ENCODE results near the gene RAB40C. TPM values are rescaled to one million over a fixed set of nuclear protein-coding genes. Genes with fewer than 3 reads are reported as not detected.
A peak's percentile ranks its signal among the peaks of the same experiment; 100 is the strongest.

RAB40C gene
- total and polyA plus RNA-seq, 9 of the 15 experiments (the other 6 are each of a cell fraction or from before 2014, with no cell fraction given), result 0.17 to 23.4 (median 8.7) TPM

DNA sequence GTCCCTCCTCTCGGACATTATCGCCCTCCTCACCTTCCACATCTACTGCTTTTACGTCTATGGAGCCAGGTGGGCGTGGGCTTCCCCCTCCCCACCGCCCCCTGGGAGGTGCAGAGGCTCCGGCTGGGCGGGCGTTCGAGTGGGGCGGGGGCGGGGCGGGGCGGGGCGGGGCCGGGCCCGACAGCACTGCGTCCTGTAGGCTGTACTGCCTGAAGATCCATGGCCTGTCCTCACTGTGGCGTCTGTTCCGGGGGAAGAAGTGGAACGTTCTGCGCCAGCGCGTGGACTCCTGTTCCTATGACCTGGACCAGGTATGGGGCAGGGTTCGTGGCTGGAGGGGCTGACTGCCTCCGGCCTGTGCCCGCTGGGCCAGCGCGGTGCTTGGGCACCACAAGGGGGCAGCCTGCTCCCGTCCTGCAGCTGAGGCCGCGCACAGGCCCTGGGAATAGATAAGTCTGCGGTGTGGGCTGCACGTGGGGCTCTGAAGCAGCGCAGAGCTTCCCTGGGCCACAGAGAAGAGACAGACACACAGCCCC is 10.9 kb upstream of the RAB40C start (continued):
- TF ChIP-seq, protein P1, sequence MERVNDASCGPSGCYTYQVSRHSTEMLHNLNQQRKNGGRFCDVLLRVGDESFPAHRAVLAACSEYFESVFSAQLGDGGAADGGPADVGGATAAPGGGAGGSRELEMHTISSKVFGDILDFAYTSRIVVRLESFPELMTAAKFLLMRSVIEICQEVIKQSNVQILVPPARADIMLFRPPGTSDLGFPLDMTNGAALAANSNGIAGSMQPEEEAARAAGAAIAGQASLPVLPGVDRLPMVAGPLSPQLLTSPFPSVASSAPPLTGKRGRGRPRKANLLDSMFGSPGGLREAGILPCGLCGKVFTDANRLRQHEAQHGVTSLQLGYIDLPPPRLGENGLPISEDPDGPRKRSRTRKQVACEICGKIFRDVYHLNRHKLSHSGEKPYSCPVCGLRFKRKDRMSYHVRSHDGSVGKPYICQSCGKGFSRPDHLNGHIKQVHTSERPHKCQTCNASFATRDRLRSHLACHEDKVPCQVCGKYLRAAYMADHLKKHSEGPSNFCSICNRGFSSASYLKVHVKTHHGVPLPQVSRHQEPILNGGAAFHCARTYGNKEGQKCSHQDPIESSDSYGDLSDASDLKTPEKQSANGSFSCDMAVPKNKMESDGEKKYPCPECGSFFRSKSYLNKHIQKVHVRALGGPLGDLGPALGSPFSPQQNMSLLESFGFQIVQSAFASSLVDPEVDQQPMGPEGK (CRISPR knock-in tag; IDR thresholded peaks at IDR 0.05; ENCODE audit: borderline replicate concordance), result no peak
- TF ChIP-seq GATAD2B (IDR thresholded peaks at IDR 0.05; ENCODE audit: borderline replicate concordance) (0 out of 2 replicates have a peak, but pooled peaks have one; percentile 56), MTA2 (IDR thresholded peaks at IDR 0.05; ENCODE audit: low read depth) (0 out of 2 replicates have a peak, but pooled peaks have one; percentile 22), OTX1 (CRISPR knock-in tag; IDR thresholded peaks at IDR 0.05) (no peak), ZNF561 (CRISPR knock-in tag; conservative IDR thresholded peaks at IDR 0.05) (no peak), ZNF780A (CRISPR knock-in tag; IDR thresholded peaks at IDR 0.05) (no peak), GTF2A2 (tag; IDR thresholded peaks at IDR 0.05) (no peak), KLF1 (tag; IDR thresholded peaks at IDR 0.05) (no peak), MEF2D (tag; conservative IDR thresholded peaks at IDR 0.05; ENCODE audit: low read depth) (no peak), ZNF79 (CRISPR knock-in tag; IDR thresholded peaks at IDR 0.05; ENCODE audit: low read depth) (no peak), EP400 (IDR thresholded peaks at IDR 0.05) (peak; percentile 86), RBM25 (IDR thresholded peaks at IDR 0.05; ENCODE audit: low read depth, low read length, severe bottlenecking) (no peak), DPF2 (IDR thresholded peaks at IDR 0.05) (0 out of 2 replicates have a peak, but pooled peaks have one; percentile 35), FOXA1 (IDR thresholded peaks at IDR 0.05; ENCODE audit: borderline replicate concordance) (no peak), SMAD1 (IDR thresholded peaks at IDR 0.05; ENCODE audit: low read depth, low read length, partially characterized antibody) (no peak), ZNF445 (CRISPR knock-in tag; IDR thresholded peaks at IDR 0.05; ENCODE audit: low read depth) (no peak), LARP7 (IDR thresholded peaks at IDR 0.05) (0 out of 2 replicates have a peak, but pooled peaks have one; percentile 28), TAL1 (IDR thresholded peaks at IDR 0.05) (peak; percentile 24; the same call in 1 of the 2 replicates), ZSCAN29 (IDR thresholded peaks at IDR 0.05) (no peak)
- TF ChIP-seq, protein P2, sequence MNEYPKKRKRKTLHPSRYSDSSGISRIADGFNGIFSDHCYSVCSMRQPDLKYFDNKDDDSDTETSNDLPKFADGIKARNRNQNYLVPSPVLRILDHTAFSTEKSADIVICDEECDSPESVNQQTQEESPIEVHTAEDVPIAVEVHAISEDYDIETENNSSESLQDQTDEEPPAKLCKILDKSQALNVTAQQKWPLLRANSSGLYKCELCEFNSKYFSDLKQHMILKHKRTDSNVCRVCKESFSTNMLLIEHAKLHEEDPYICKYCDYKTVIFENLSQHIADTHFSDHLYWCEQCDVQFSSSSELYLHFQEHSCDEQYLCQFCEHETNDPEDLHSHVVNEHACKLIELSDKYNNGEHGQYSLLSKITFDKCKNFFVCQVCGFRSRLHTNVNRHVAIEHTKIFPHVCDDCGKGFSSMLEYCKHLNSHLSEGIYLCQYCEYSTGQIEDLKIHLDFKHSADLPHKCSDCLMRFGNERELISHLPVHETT (CRISPR knock-in tag; conservative IDR thresholded peaks at IDR 0.05 in 1 of 2, IDR thresholded peaks at IDR 0.05 in 1 of 2), result no peak
- TF ChIP-seq, protein P3, sequence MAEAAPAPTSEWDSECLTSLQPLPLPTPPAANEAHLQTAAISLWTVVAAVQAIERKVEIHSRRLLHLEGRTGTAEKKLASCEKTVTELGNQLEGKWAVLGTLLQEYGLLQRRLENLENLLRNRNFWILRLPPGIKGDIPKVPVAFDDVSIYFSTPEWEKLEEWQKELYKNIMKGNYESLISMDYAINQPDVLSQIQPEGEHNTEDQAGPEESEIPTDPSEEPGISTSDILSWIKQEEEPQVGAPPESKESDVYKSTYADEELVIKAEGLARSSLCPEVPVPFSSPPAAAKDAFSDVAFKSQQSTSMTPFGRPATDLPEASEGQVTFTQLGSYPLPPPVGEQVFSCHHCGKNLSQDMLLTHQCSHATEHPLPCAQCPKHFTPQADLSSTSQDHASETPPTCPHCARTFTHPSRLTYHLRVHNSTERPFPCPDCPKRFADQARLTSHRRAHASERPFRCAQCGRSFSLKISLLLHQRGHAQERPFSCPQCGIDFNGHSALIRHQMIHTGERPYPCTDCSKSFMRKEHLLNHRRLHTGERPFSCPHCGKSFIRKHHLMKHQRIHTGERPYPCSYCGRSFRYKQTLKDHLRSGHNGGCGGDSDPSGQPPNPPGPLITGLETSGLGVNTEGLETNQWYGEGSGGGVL (CRISPR knock-in tag; IDR thresholded peaks at IDR 0.05), result no peak
- TF ChIP-seq, protein P4, sequence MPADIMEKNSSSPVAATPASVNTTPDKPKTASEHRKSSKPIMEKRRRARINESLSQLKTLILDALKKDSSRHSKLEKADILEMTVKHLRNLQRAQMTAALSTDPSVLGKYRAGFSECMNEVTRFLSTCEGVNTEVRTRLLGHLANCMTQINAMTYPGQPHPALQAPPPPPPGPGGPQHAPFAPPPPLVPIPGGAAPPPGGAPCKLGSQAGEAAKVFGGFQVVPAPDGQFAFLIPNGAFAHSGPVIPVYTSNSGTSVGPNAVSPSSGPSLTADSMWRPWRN (IDR thresholded peaks at IDR 0.05; ENCODE audit: low read depth), result no peak
- TF ChIP-seq, protein P5, sequence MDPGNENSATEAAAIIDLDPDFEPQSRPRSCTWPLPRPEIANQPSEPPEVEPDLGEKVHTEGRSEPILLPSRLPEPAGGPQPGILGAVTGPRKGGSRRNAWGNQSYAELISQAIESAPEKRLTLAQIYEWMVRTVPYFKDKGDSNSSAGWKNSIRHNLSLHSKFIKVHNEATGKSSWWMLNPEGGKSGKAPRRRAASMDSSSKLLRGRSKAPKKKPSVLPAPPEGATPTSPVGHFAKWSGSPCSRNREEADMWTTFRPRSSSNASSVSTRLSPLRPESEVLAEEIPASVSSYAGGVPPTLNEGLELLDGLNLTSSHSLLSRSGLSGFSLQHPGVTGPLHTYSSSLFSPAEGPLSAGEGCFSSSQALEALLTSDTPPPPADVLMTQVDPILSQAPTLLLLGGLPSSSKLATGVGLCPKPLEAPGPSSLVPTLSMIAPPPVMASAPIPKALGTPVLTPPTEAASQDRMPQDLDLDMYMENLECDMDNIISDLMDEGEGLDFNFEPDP (CRISPR knock-in tag; IDR thresholded peaks at IDR 0.05), result no peak
